B cell (primary cell): ENCODE results near the gene LSM12. TPM values are rescaled to one million over a fixed set of nuclear protein-coding genes. Genes with fewer than 3 reads are reported as not detected.
A peak's percentile ranks its signal among the peaks of the same experiment; 100 is the strongest.

ENCODE experiments used
- ATAC-seq: fragments of 200-7000 bp; cut with Tn5 transposase; one replicate; pipeline ENCODE4 v1.10.0; 2021; ENCODE audit warnings: low read depth, mild to moderate bottlenecking, moderate number of reproducible peaks, moderate library complexity
- CTCF ChIA-PET: fragments of 350-600 bp; sonication (Branson Sonifier 250); formaldehyde crosslinking; loops from one replicate; lab custom pipeline; 2021; ENCODE audit warnings: antibody characterized with exemption, inconsistent platforms; lab: Charles Lee
- POLR2A ChIA-PET: fragments of 350-600 bp; sonication (Branson Sonifier 250); formaldehyde crosslinking; loops from one replicate; lab custom pipeline; 2021; ENCODE audit warnings: antibody characterized with exemption; lab: Charles Lee
- DNase-seq: peaks from one replicate; pipeline ENCODE4 v3.0.0; 2013
- H2AFZ ChIP-seq: 2 replicates; pipeline ENCODE4 v1.6.1; 2012; ENCODE audit warnings: mild to moderate bottlenecking, low read depth, low read length; ENCODE audit not compliant: insufficient read depth, poor library complexity, severe bottlenecking
- H3K27ac ChIP-seq, 2 donors: 1 replicate in 1 of 2; 2 replicates in 1 of 2; pipeline ENCODE4 v1.5.1; 2012 to 2013; ENCODE audit warnings: low read length in 2 of 2, mild to moderate bottlenecking in 2 of 2, moderate library complexity in 1 of 2
- H3K27me3 ChIP-seq, 4 experiments: fragments of 200-600 bp in 1 of 4; sonication (generic) in 1 of 4; replicated peaks in 1 of 4; 1 replicate in 2 of 4; 2 replicates in 2 of 4; pipeline versions ENCODE4 v1.6.1 to v1.7.0; 2013 to 2016; ENCODE audit warnings: low read length in 3 of 4, mild to moderate bottlenecking in 2 of 4, mixed read lengths in 1 of 4, moderate library complexity in 1 of 4; ENCODE audit not compliant: insufficient read depth in 4 of 4, control insufficient read depth in 3 of 4; ENCODE audit errors: control extremely low read depth in 1 of 4
- H3K36me3 ChIP-seq, 2 experiments: replicated peaks in 1 of 2; 1 replicate in 1 of 2; 2 replicates in 1 of 2; pipeline versions ENCODE4 v1.6.1 to v1.7.1; 2013; ENCODE audit warnings: low read length in 1 of 2; ENCODE audit not compliant: insufficient read depth in 2 of 2, control insufficient read depth in 1 of 2; ENCODE audit errors: control extremely low read depth in 1 of 2, extremely low read depth in 1 of 2
- H3K4me1 ChIP-seq, 2 donors: fragments of 200-600 bp in 1 of 2; sonication (generic) in 1 of 2; 1 replicate in 1 of 2; 2 replicates in 1 of 2; pipeline versions ENCODE4 v1.5.1 to v1.6.1; 2013 to 2017; ENCODE audit warnings: low read length in 2 of 2; ENCODE audit not compliant: control insufficient read depth in 2 of 2, insufficient read depth in 2 of 2
- H3K4me2 ChIP-seq: replicated peaks from 2 replicates; pipeline ENCODE3; 2012; ENCODE audit warnings: mild to moderate bottlenecking, low read depth, low read length; ENCODE audit not compliant: poor library complexity, severe bottlenecking
- H3K4me3 ChIP-seq, 5 experiments: fragments of 200-600 bp in 1 of 5; sonication (generic) in 1 of 5; 1 replicate in 3 of 5; 2 replicates in 2 of 5; pipeline versions ENCODE4 v1.5.1 to v1.7.0; 2011 to 2016; ENCODE audit warnings: low read length in 4 of 5, mild to moderate bottlenecking in 4 of 5, low read depth in 2 of 5, control low read depth in 1 of 5, moderate library complexity in 1 of 5; ENCODE audit not compliant: insufficient read depth in 1 of 5; ENCODE audit errors: control extremely low read depth in 1 of 5, extremely low read depth in 1 of 5
- H3K79me2 ChIP-seq: fragments of 200-600 bp; sonication (generic); one replicate; pipeline ENCODE4 v1.6.0; 2016; ENCODE audit warnings: low read length; ENCODE audit not compliant: control insufficient read depth, insufficient read depth
- H3K9ac ChIP-seq: fragments of 200-600 bp; sonication (generic); 2 replicates; pipeline ENCODE4 v1.6.1; 2017; ENCODE audit warnings: mild to moderate bottlenecking, low read length, moderate library complexity
- H3K9me3 ChIP-seq, 3 donors: one replicate each; pipeline versions ENCODE4 v1.6.1 to v1.7.1; 2013; ENCODE audit warnings: low read length in 2 of 3; ENCODE audit not compliant: control insufficient read depth in 2 of 3, insufficient read depth in 1 of 3; ENCODE audit errors: control extremely low read depth in 1 of 3
- H4K20me1 ChIP-seq: 2 replicates; pipeline ENCODE4 v1.6.0; 2012; ENCODE audit warnings: mild to moderate bottlenecking, low read length; ENCODE audit not compliant: insufficient read depth, control insufficient read depth, poor library complexity, severe bottlenecking
- H3K27ac Mint-ChIP-seq: one replicate; pipeline ENCODE4 v1.8.0; 2021; ENCODE audit warnings: mixed read lengths
- H3K27me3 Mint-ChIP-seq: one replicate; pipeline ENCODE4 v1.8.0; 2021; ENCODE audit warnings: mixed read lengths
- H3K4me1 Mint-ChIP-seq: one replicate; pipeline ENCODE4 v1.8.0; 2021; ENCODE audit warnings: mixed read lengths
- H3K4me3 Mint-ChIP-seq: one replicate; pipeline ENCODE4 v1.8.0; 2021; ENCODE audit warnings: mixed read lengths
- H3K9me3 Mint-ChIP-seq: one replicate; pipeline ENCODE4 v1.8.0; 2022; ENCODE audit warnings: mixed read lengths; ENCODE audit not compliant: insufficient read depth
- EZH2 ChIP-seq: IDR thresholded peaks from 2 replicates; pipeline ENCODE4 v1.6.1; 2012; ENCODE audit warnings: borderline replicate concordance, low read depth, mild to moderate bottlenecking, moderate library complexity, low read length; ENCODE audit not compliant: insufficient read depth, poor library complexity, severe bottlenecking
- WGBS: methylation state at CpG from one replicate; pipeline ENCODE4 v1.1.5; 2013; ENCODE audit warnings: missing lambda C conversion rate; ENCODE audit not compliant: insufficient coverage; 5-methylcytosine and 5-hydroxymethylcytosine counted together
- intact Hi-C: fragments of 100-400 bp; cut with micrococcal nuclease; formaldehyde crosslinking; loops from one replicate; pipeline ENCODE4 v1.10.0; 2022
- polyA plus RNA-seq: library from polyadenylated mRNA; depleted of rRNA; stranded (reverse); fragments of >200 nt; gene quantifications from 2 replicates; pipeline ENCODE4 v1.2.3, GENCODE V29; 2012
- total RNA-seq, 2 donors: library from RNA; stranded (reverse); fragments of 120-200 nt in 1 of 2; gene quantifications; 1 replicate in 1 of 2; 2 replicates in 1 of 2; pipeline versions ENCODE4 v1.2.3 to v1.2.4, GENCODE V29; 2013 to 2022
- TF ChIP-seq, protein P1 (sequence below): fragments of 200-600 bp; IDR thresholded peaks from one replicate; pipeline ENCODE4 v1.8.0; 2022; ENCODE audit warnings: antibody characterized with exemption, mild to moderate bottlenecking

Gene LSM12
- total and polyA plus RNA-seq, 2 donors (not counting 1 experiment from before 2014, with no cell fraction given), result 16.8 to 31.2 TPM

DNA sequence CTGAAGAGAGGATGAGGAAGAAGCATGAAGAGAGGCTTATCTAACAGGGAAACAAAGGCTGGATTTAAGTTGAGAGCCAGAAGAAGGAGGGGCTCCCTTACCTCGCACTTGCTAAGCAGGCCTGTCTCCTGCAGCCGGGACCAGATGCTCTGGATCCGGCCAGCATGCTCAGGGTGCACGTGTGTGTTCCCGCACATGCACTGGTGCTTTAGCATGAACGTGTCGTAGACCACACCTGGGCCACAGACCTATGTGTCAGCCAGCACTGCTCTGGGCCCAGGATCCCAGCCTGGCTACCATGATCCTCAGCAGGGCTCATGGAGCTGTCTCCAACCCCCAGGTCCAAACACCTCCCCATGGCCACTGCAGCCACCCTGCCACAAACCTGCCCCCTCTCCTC, 18.4 kb upstream of the LSM12 start:
- Mint-ChIP-seq H3K27ac (no peak overlapping the region), H3K9me3 (no peaks in the 10 kb centered on the region), H3K4me3 (no peak overlapping the region), H3K27me3 (no peaks in the 10 kb centered on the region), H3K4me1 (no peaks in the 10 kb centered on the region)
- intact Hi-C loops, result no loop called here
- Histone ChIP-seq H3K9ac (no peak overlapping the region), H3K4me3 (no peak overlapping the region), H3K79me2 (peaks cover 2% of the 10 kb centered on the region), H3K36me3 (peaks cover 1 to 69% of the 10 kb centered on the region in 2 experiments), H3K4me2 (no peak overlapping the region), H3K4me1 (no peaks in the 10 kb centered on the region), H3K27me3 (no peaks in the 10 kb centered on the region), H3K27ac (no peak overlapping the region), H2AFZ (no peak overlapping the region), H4K20me1 (no peaks in the 10 kb centered on the region), H3K9me3 (no peaks in the 10 kb centered on the region)
- 98% methylated on average over 7 of the region's 7 CpGs for WGBS
- POLR2A ChIA-PET, result no interaction called here
- TF ChIP-seq, protein P1, sequence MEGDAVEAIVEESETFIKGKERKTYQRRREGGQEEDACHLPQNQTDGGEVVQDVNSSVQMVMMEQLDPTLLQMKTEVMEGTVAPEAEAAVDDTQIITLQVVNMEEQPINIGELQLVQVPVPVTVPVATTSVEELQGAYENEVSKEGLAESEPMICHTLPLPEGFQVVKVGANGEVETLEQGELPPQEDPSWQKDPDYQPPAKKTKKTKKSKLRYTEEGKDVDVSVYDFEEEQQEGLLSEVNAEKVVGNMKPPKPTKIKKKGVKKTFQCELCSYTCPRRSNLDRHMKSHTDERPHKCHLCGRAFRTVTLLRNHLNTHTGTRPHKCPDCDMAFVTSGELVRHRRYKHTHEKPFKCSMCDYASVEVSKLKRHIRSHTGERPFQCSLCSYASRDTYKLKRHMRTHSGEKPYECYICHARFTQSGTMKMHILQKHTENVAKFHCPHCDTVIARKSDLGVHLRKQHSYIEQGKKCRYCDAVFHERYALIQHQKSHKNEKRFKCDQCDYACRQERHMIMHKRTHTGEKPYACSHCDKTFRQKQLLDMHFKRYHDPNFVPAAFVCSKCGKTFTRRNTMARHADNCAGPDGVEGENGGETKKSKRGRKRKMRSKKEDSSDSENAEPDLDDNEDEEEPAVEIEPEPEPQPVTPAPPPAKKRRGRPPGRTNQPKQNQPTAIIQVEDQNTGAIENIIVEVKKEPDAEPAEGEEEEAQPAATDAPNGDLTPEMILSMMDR, result no peak
- no peak for TF ChIP-seq EZH2
- CTCF ChIA-PET, result interaction anchor here (1.0 kb wide), 1 partner anchor 11 kb away, joined by 3 read pairs; no protein-coding TSS in a partner anchor
- no peak for ATAC-seq
- no peak for DNase-seq

DNA sequence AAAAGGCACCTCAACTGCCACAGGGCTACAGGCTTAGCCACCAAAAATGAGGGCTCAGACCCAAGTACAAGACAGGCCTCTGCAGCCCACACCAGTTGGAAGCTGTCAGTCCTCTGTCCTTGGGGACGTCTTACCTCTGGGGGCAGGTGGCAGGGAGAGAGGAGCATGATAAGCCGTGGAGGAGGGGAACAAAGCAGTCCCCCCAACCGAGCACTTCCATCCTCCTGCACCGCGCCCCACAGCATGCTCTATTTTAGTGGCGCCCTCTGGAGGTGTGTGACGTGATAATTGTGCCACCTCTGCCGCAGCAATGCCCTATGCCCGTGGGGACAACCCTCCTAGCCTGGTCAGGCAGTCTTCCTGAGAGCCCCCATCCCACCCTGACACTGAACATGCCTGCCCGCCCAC, 17.7 kb upstream of the LSM12 start:
- H4K20me1 ChIP-seq, result no peaks in the 10 kb centered on the region
- H3K9me3 ChIP-seq, result no peaks in the 10 kb centered on the region
- no peak overlapping the region for H3K9ac ChIP-seq
- H3K4me2 ChIP-seq, result no peak overlapping the region
- Mint-ChIP-seq H3K27ac (peak overlapping the region; percentile 6), H3K27me3 (no peaks in the 10 kb centered on the region), H3K4me1 (no peaks in the 10 kb centered on the region), H3K9me3 (no peaks in the 10 kb centered on the region), H3K4me3 (no peak overlapping the region)
- no peak overlapping the region for H2AFZ ChIP-seq
- no peaks in the 10 kb centered on the region for H3K4me1 ChIP-seq
- WGBS, result 64% methylated on average over 5 of the region's 10 CpGs
- no peak overlapping the region for H3K27ac ChIP-seq
- TF ChIP-seq, protein P1, result no peak
- TF ChIP-seq EZH2, result no peak
- peak; percentile 31 for ATAC-seq
- peaks cover 2% of the 10 kb centered on the region for H3K79me2 ChIP-seq
- no peak overlapping the region for H3K4me3 ChIP-seq
- ChIA-PET CTCF (interaction anchor here (0.5 kb wide), 1 partner anchor 508 kb away, joined by 3 read pairs; no protein-coding TSS in a partner anchor), POLR2A (no interaction called here)
- H3K27me3 ChIP-seq, result no peaks in the 10 kb centered on the region
- intact Hi-C loops, result no loop called here
- no peak for DNase-seq
- peaks cover 1 to 72% of the 10 kb centered on the region in 2 experiments for H3K36me3 ChIP-seq
